Parathyroid adenoma (tissue), 2 donors: Measurements from ENCODE around the gene SYPL2.

ENCODE experiments used
- H2AFZ ChIP-seq: fragments of 300-600 bp; sonication (generic); one replicate; pipeline ENCODE4 v1.7.0; 2017; ENCODE audit warnings: antibody characterized with exemption, mild to moderate bottlenecking
- H3K27ac ChIP-seq: fragments of 300-600 bp; sonication (generic); one replicate; pipeline ENCODE4 v1.7.0; 2017
- H3K27me3 ChIP-seq: fragments of 300-600 bp; sonication (generic); one replicate; pipeline ENCODE4 v1.7.0; 2017; ENCODE audit warnings: low read length; ENCODE audit not compliant: control insufficient read depth, insufficient read depth
- H3K36me3 ChIP-seq: fragments of 300-600 bp; sonication (generic); one replicate; pipeline ENCODE4 v1.7.0; 2017; ENCODE audit warnings: low read length; ENCODE audit not compliant: control insufficient read depth, insufficient read depth
- H3K4me1 ChIP-seq: fragments of 300-600 bp; sonication (generic); one replicate; pipeline ENCODE4 v1.7.0; 2017; ENCODE audit warnings: control low read depth
- H3K4me2 ChIP-seq: fragments of 300-600 bp; sonication (generic); one replicate; pipeline ENCODE4 v1.7.0; 2017; ENCODE audit warnings: low read length
- H3K4me3 ChIP-seq: fragments of 300-600 bp; sonication (generic); one replicate; pipeline ENCODE4 v1.7.0; 2017; ENCODE audit warnings: low read depth, low read length
- H3K79me2 ChIP-seq: fragments of 300-600 bp; sonication (generic); one replicate; pipeline ENCODE4 v1.7.0; 2017; ENCODE audit warnings: control low read depth
- H3K9ac ChIP-seq: fragments of 300-600 bp; sonication (generic); one replicate; pipeline ENCODE4 v1.7.0; 2017; ENCODE audit warnings: mild to moderate bottlenecking
- H3K9me3 ChIP-seq: fragments of 300-600 bp; sonication (generic); one replicate; pipeline ENCODE4 v1.7.0; 2017; ENCODE audit warnings: low read length; ENCODE audit not compliant: control insufficient read depth
- TF ChIP-seq, protein P1 (sequence below): fragments of 300-600 bp; sonication (generic); IDR thresholded peaks from one replicate; pipeline ENCODE4 v1.7.0; 2017; ENCODE audit warnings: antibody characterized with exemption, mild to moderate bottlenecking
- donor health status: primary hyperparathyroidism.

Gene SYPL2

DNA sequence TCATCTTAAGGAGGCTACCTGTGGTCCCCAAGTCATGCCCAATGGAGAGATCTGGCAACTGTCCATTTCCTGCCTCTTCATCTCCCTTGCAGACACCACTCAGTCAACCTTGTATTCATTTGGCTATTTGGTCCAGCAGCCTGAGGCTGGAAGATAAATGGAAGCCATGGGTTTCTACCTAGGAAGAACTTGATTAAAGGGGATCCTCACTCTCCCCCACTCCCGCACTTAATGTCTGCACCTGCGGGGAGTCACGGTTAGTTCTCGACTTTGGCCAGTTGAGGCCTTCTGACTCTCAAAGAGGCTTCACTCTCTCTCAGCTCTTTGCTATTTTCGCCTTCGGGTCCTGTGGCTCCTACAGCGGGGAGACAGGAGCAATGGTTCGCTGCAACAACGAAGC is 8.9 kb downstream of the SYPL2 start:
- H3K4me3 ChIP-seq = no peak overlapping the region
- no peak overlapping the region for H3K9ac ChIP-seq
- no peaks in the 10 kb centered on the region for H3K79me2 ChIP-seq
- H3K9me3 ChIP-seq = no peaks in the 10 kb centered on the region
- no peak overlapping the region for H3K4me2 ChIP-seq
- no peaks in the 10 kb centered on the region for H3K36me3 ChIP-seq
- no peak overlapping the region for H3K27ac ChIP-seq
- TF ChIP-seq, protein P1, sequence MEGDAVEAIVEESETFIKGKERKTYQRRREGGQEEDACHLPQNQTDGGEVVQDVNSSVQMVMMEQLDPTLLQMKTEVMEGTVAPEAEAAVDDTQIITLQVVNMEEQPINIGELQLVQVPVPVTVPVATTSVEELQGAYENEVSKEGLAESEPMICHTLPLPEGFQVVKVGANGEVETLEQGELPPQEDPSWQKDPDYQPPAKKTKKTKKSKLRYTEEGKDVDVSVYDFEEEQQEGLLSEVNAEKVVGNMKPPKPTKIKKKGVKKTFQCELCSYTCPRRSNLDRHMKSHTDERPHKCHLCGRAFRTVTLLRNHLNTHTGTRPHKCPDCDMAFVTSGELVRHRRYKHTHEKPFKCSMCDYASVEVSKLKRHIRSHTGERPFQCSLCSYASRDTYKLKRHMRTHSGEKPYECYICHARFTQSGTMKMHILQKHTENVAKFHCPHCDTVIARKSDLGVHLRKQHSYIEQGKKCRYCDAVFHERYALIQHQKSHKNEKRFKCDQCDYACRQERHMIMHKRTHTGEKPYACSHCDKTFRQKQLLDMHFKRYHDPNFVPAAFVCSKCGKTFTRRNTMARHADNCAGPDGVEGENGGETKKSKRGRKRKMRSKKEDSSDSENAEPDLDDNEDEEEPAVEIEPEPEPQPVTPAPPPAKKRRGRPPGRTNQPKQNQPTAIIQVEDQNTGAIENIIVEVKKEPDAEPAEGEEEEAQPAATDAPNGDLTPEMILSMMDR = no peak
- H3K4me1 ChIP-seq = no peaks in the 10 kb centered on the region
- no peak overlapping the region for H2AFZ ChIP-seq
- H3K27me3 ChIP-seq = no peaks in the 10 kb centered on the region

DNA sequence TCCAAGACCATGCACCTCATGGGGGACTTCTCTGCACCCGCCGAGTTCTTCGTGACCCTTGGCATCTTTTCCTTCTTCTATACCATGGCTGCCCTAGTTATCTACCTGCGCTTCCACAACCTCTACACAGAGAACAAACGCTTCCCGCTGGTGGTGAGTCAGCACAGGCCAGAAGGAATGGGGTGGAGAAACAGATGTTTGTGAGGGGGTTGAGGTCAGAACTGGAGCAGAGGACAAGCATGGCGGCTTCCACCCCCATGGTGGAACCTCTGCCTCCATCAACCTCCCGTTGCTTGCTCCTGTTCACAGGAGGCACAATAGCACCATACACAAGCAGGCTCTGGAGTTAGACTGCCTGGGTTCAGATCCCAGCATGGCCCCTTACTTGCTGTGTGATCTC is 10.5 kb downstream of the SYPL2 start:
- TF ChIP-seq, protein P1 = no peak
- no peaks in the 10 kb centered on the region for H3K4me1 ChIP-seq
- no peaks in the 10 kb centered on the region for H3K79me2 ChIP-seq
- H3K36me3 ChIP-seq = no peaks in the 10 kb centered on the region
- H3K9ac ChIP-seq = no peak overlapping the region
- H3K27ac ChIP-seq = no peak overlapping the region
- H3K9me3 ChIP-seq = no peaks in the 10 kb centered on the region
- H3K27me3 ChIP-seq = no peaks in the 10 kb centered on the region
- no peak overlapping the region for H3K4me2 ChIP-seq
- H3K4me3 ChIP-seq = no peak overlapping the region
- no peak overlapping the region for H2AFZ ChIP-seq

DNA sequence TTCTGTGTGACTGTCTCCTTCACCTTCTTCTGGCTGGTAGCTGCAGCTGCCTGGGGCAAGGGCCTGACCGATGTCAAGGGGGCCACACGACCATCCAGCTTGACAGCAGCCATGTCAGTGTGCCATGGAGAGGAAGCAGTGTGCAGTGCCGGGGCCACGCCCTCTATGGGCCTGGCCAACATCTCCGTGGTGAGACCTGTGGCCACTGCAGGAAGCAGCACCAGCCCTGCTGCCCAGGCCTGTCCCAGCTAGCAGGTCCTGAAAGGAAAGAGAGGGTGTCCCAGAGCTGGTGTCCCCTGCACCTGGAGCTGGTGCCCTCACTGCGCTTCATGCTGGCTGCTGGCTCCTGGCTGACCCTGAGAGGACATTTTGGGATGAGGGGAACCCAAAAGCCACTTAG is 11.5 kb downstream of the SYPL2 start:
- Histone ChIP-seq H3K9me3 (no peaks in the 10 kb centered on the region), H3K4me3 (no peak overlapping the region), H2AFZ (no peak overlapping the region), H3K79me2 (no peaks in the 10 kb centered on the region), H3K36me3 (no peaks in the 10 kb centered on the region), H3K27ac (no peak overlapping the region), H3K4me1 (no peaks in the 10 kb centered on the region), H3K27me3 (no peaks in the 10 kb centered on the region), H3K9ac (no peak overlapping the region), H3K4me2 (no peak overlapping the region)
- TF ChIP-seq, protein P1 = no peak

DNA sequence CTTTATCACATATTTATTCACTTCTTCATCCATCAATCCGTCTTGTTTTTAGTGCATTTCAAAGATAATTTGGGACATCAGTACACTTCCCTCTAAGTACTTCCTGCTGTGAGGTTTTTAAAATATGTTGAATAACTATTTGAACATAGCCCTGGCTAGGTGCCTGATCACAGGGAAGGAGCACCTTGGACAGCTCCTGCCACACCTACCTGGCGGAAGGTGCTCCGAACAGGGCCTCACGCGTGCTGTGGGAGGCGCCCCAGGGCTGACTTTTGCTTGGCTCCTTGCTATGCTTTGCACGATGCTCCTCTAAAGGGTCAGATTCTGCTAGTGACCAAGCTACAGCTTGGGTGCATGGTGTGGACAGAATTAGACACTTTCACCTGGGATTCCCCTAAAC is 12.5 kb downstream of the SYPL2 start:
- no peak overlapping the region for H3K27ac ChIP-seq
- H3K27me3 ChIP-seq = no peaks in the 10 kb centered on the region
- no peak overlapping the region for H3K4me2 ChIP-seq
- no peaks in the 10 kb centered on the region for H3K36me3 ChIP-seq
- H3K4me3 ChIP-seq = no peak overlapping the region
- H3K9ac ChIP-seq = no peak overlapping the region
- TF ChIP-seq, protein P1 = no peak
- H3K9me3 ChIP-seq = no peaks in the 10 kb centered on the region
- H2AFZ ChIP-seq = no peak overlapping the region
- H3K79me2 ChIP-seq = no peaks in the 10 kb centered on the region
- peaks cover 3% of the 10 kb centered on the region for H3K4me1 ChIP-seq

DNA sequence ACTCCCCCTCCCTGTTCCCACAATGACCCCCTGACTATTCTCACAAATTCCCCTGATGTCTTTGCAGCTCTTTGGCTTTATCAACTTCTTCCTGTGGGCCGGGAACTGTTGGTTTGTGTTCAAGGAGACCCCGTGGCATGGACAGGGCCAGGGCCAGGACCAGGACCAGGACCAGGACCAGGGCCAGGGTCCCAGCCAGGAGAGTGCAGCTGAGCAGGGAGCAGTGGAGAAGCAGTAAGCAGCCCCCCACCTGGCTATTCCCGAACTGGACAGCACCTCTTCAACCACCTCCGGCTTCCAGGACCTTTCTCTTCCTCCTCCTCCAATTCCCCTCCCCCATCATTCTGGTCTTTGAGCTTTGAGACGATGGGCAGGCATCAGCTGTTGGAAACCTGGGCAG is 13.0 kb downstream of the SYPL2 start:
- Histone ChIP-seq H3K4me2 (no peak overlapping the region), H3K27me3 (no peaks in the 10 kb centered on the region), H2AFZ (no peak overlapping the region), H3K9me3 (no peaks in the 10 kb centered on the region), H3K27ac (no peak overlapping the region), H3K9ac (no peak overlapping the region), H3K79me2 (no peaks in the 10 kb centered on the region), H3K4me3 (no peak overlapping the region), H3K4me1 (peaks cover 3% of the 10 kb centered on the region), H3K36me3 (no peaks in the 10 kb centered on the region)
- TF ChIP-seq, protein P1 = no peak
